Measurements from ENCODE around the gene EXT2.

Gene EXT2

GRCh38 chr11:44248109-44248508, 152.6 kb downstream of the EXT2 start:
- DNase-seq, result no peak

GRCh38 chr11:44250421-44250820, 154.9 kb downstream of the EXT2 start:
- no peak for DNase-seq

GRCh38 chr11:44252999-44253602, 157.6 kb downstream of the EXT2 start:
- no peak for DNase-seq

GRCh38 chr11:44255406-44256071, 160.1 kb downstream of the EXT2 start:
- no peak for DNase-seq

GRCh38 chr11:44256673-44257291, 161.3 kb downstream of the EXT2 start:
- no peak for DNase-seq

GRCh38 chr11:44257338-44258189, 162.1 kb downstream of the EXT2 start:
- DNase-seq, result no peak

- no peak for DNase-seq
Observed at GRCh38 chr11:44258190-44258489, 162.7 kb downstream of the EXT2 start.

GRCh38 chr11:44258839-44259420, 163.5 kb downstream of the EXT2 start:
- no peak for DNase-seq

GRCh38 chr11:44260081-44260480, 164.6 kb downstream of the EXT2 start:
- no peak for DNase-seq

- DNase-seq, result no peak
Observed at GRCh38 chr11:44261800-44262591, 166.5 kb downstream of the EXT2 start.

- no peak for DNase-seq
Observed at GRCh38 chr11:44263738-44264437, 168.4 kb downstream of the EXT2 start.

- no peak for DNase-seq
Observed at GRCh38 chr11:44264438-44264749, 168.9 kb downstream of the EXT2 start.

GRCh38 chr11:44264761-44265160, 169.3 kb downstream of the EXT2 start:
- DNase-seq, result no peak

- no peak for DNase-seq
Observed at GRCh38 chr11:44266056-44266780, 170.7 kb downstream of the EXT2 start.

GRCh38 chr11:44267006-44267749, 171.7 kb downstream of the EXT2 start:
- DNase-seq, result no peak

GRCh38 chr11:44267750-44268613, 172.5 kb downstream of the EXT2 start:
- DNase-seq, result no peak

GRCh38 chr11:44268614-44269080, 173.2 kb downstream of the EXT2 start:
- DNase-seq, result no peak

GRCh38 chr11:44269369-44270351, 174.2 kb downstream of the EXT2 start:
- DNase-seq, result no peak

Measured in activated CD4-positive, CD25-positive, alpha-beta regulatory T cell (primary cell).